Spinal cord (tissue), 10 donors: ENCODE results near the gene EHD4. TPM values are rescaled to one million over a fixed set of nuclear protein-coding genes. Genes with fewer than 3 reads are reported as not detected.

Experiments
- DNase-seq, 6 donors: peaks; one replicate each; pipeline versions ENCODE4 v3.0.0 to v3.0.0-alpha.2; 2013 to 2015; ENCODE audit warnings: low spot score in 6 of 6, low read depth in 4 of 6
- H3K27ac ChIP-seq: one replicate; pipeline ENCODE4 v1.5.1; 2013; ENCODE audit warnings: low read depth, low read length, control low read depth
- H3K27me3 ChIP-seq: one replicate; pipeline ENCODE4 v1.6.1; 2013; ENCODE audit warnings: low read length; ENCODE audit not compliant: control insufficient read depth, insufficient read depth
- H3K36me3 ChIP-seq: one replicate; pipeline ENCODE4 v1.6.1; 2013; ENCODE audit warnings: low read length; ENCODE audit not compliant: control insufficient read depth, insufficient read depth
- H3K4me1 ChIP-seq: one replicate; pipeline ENCODE4 v1.6.1; 2013; ENCODE audit warnings: low read length; ENCODE audit not compliant: control insufficient read depth, insufficient read depth
- H3K4me3 ChIP-seq: one replicate; pipeline ENCODE4 v1.5.1; 2013; ENCODE audit warnings: low read depth, low read length, control low read depth
- H3K9me3 ChIP-seq: one replicate; pipeline ENCODE4 v1.6.1; 2013; ENCODE audit warnings: low read length; ENCODE audit not compliant: control insufficient read depth, insufficient read depth
- WGBS: methylation state at CpG from one replicate; pipeline ENCODE4 v1.1.5; 2013; ENCODE audit warnings: missing lambda C conversion rate; ENCODE audit not compliant: insufficient coverage; 5-methylcytosine and 5-hydroxymethylcytosine counted together
- polyA plus RNA-seq, 2 donors: library from polyadenylated mRNA; unstranded; fragments of 120-200 nt; gene quantifications; one replicate each; pipeline ENCODE4 v1.2.1, GENCODE V29; 2013; ENCODE audit not compliant: insufficient read length in 2 of 2
- total RNA-seq, 2 donors: library from RNA; depleted of rRNA in 1 of 2; stranded (reverse); fragments of 120-200 nt in 1 of 2; fragments of >200 nt in 1 of 2; gene quantifications; one replicate each; pipeline versions ENCODE4 v1.2.3 to v1.2.4, GENCODE V29; 2013 to 2014
- donor health status: healthy.

The EHD4 gene
- total and polyA plus RNA-seq, 4 donors, result 6.8 to 12.3 (median 8.5) TPM

DNA sequence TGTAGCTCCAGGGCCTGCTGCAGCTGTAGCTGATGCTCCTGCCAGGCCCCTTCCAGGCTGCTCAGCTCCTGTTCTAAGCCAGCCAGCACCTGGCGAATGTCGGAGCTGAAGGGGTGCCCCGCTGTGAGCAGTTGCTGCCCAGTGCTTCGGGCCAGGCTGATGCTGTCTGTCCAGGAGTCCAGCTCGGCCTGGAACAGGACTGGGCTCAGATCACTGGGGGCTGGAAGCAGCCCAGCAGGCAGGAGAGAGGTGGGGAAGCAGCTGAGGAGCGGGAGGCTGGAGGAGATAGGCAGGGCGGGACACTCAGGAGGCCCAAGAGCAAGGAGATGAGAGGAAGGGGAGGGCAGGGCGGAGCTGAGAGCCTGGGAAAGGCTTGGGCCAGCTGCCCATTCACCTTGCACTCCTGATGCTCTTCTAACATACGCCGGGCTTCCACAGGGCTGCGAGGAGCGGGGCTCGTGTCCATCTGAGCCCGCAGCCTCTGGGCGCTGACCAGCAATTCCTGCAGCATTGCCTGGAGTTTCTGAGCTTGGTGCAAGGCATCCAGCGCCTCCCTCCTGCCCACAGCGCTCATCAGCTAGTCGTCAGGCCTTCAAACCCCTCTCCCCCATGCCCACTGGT lies 110.5 kb downstream of the EHD4 start:
- peaks cover 11% of the 10 kb centered on the region for H3K36me3 ChIP-seq
- H3K9me3 ChIP-seq, result no peaks in the 10 kb centered on the region
- no peak overlapping the region for H3K27ac ChIP-seq
- DNase-seq, result no peak
- WGBS, result 78% methylated on average over 17 of the region's 18 CpGs
- no peak overlapping the region for H3K4me3 ChIP-seq
- H3K27me3 ChIP-seq, result no peaks in the 10 kb centered on the region
- H3K4me1 ChIP-seq, result peaks cover 13% of the 10 kb centered on the region

DNA sequence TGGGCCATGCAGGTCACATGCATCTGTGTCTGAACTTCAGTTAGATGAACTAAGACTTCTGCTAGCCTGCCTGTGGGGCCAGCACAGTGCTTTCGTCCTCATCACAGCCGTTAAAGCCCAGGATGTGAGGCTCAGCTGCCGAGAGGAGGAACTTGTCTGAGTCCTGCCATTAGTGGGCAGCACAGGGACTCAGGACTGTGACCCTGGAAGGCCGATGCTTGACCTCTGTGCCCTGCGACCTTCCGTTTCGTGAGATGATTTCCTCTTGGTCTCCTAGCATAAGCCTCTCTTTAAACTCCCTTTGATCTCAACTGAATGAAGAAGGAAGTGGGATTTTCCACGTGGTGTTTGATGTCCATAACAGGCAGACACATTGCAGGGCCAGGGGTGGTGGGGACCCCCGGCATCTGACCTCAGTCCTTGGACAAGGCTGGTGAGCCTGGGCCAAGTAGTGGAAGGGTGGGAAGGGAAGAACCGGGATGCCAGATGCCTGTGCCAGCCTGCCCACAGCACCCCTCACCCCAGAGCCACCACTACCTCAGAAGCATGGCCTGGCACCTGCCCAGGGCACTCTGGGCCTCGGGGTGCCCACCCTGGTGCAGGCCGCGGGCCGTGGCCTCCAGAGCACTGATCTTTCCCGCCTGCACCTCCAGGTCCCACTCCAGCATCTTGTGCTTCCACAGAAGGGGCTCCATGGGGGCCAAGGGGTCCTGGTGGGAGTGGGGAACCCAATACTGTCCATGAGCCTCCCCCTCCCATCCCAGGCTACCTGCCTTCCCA lies 112.1 kb downstream of the EHD4 start:
- H3K9me3 ChIP-seq, result no peaks in the 10 kb centered on the region
- peaks cover 3% of the 10 kb centered on the region for H3K36me3 ChIP-seq
- no peak overlapping the region for H3K27ac ChIP-seq
- no peaks in the 10 kb centered on the region for H3K27me3 ChIP-seq
- DNase-seq, result no peak
- WGBS, result 72% methylated on average over 7 of the region's 15 CpGs
- no peak overlapping the region for H3K4me3 ChIP-seq
- peaks cover 13% of the 10 kb centered on the region for H3K4me1 ChIP-seq

- H3K4me3 ChIP-seq, result no peak overlapping the region
- peaks cover 3% of the 10 kb centered on the region for H3K36me3 ChIP-seq
- no peaks in the 10 kb centered on the region for H3K27me3 ChIP-seq
- no peaks in the 10 kb centered on the region for H3K9me3 ChIP-seq
- no peak for DNase-seq
- 86% methylated on average over 12 of the region's 15 CpGs for WGBS
- H3K4me1 ChIP-seq, result peaks cover 28% of the 10 kb centered on the region
- H3K27ac ChIP-seq, result no peak overlapping the region
Measured at GRCh38 chr15:41858756-41859155, 113.6 kb downstream of the EHD4 start.

- WGBS, result 77% methylated on average over 5 of the region's 9 CpGs
- Histone ChIP-seq H3K4me3 (no peak overlapping the region), H3K4me1 (peaks cover 42% of the 10 kb centered on the region), H3K27ac (no peak overlapping the region), H3K9me3 (no peaks in the 10 kb centered on the region), H3K36me3 (peaks cover 6% of the 10 kb centered on the region), H3K27me3 (no peaks in the 10 kb centered on the region)
- no peak for DNase-seq
Measured at GRCh38 chr15:41857316-41857715, 115.0 kb downstream of the EHD4 start.

GRCh38 chr15:41856716-41857115 lies 115.6 kb downstream of the EHD4 start:
- WGBS, result 93% methylated on average over 12 of the region's 12 CpGs
- H3K27ac ChIP-seq, result no peak overlapping the region
- no peaks in the 10 kb centered on the region for H3K27me3 ChIP-seq
- peaks cover 6% of the 10 kb centered on the region for H3K36me3 ChIP-seq
- no peak overlapping the region for H3K4me3 ChIP-seq
- no peak for DNase-seq
- peaks cover 40% of the 10 kb centered on the region for H3K4me1 ChIP-seq
- H3K9me3 ChIP-seq, result no peaks in the 10 kb centered on the region

DNA sequence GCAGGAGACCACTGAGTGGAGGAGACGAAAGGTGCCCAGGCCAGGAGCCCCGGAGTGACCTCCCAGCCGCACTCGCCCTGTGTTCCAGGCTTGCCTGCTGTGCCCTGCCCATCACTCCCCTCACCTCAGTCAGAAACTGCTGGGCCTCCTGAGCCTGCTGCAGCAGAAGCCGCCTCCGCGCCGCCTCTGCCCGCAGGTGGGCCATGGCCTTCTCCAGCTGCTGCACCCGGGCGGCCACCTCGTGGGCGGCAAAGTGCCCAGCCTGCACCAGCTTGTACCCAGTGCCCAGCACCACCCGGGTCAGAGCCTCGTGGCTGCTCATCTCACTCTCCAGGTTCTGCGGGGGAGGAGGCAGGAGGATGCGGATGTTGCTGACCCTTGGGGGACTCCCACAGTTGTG lies 116.1 kb downstream of the EHD4 start:
- peaks cover 39% of the 10 kb centered on the region for H3K4me1 ChIP-seq
- H3K36me3 ChIP-seq, result peaks cover 4% of the 10 kb centered on the region
- no peak overlapping the region for H3K4me3 ChIP-seq
- no peak overlapping the region for H3K27ac ChIP-seq
- no peaks in the 10 kb centered on the region for H3K9me3 ChIP-seq
- no peaks in the 10 kb centered on the region for H3K27me3 ChIP-seq
- 87% methylated on average over 17 of the region's 17 CpGs for WGBS
- DNase-seq, result no peak

DNA sequence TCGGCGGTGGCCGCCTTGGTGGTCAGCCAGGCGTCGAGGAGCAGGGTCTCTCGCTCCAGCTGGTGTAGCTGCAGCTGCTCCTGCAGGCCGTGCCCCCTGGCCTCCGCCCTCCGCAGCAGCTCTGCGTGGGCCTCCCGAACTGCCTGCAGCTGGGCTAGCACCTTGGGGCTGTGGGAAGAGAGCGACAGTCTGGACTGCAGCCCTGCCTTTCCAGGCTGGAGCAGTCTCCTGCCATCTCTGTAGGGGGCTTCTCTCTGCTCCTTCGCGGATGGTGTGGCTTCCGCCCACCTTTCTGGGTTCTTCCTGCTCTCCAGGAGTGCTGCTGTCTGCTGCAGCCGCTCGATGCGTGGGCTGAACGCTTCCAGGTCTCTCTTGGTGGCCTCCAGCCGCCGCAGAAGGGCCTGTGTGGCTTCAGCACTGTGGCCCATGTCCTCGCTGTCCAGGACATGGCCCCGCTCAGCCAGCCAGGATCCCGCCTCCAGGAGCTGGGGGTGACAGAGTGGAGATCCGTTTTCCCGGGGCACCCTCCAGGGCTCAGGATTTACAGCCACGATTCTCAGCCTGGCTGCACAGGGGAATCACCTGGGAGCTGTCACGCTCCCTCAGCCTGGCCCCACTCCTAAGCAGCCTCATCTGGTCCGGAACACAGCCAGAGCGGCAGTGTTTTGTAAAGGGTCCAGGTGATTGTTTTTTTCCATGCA lies 116.9 kb downstream of the EHD4 start:
- Histone ChIP-seq H3K27me3 (no peaks in the 10 kb centered on the region), H3K27ac (no peak overlapping the region), H3K9me3 (no peaks in the 10 kb centered on the region), H3K36me3 (peaks cover 9% of the 10 kb centered on the region), H3K4me1 (peaks cover 43% of the 10 kb centered on the region), H3K4me3 (no peak overlapping the region)
- peak in 1 of 6 donors; percentile 48 for DNase-seq
- WGBS, result 48% methylated on average over 27 of the region's 30 CpGs

DNA sequence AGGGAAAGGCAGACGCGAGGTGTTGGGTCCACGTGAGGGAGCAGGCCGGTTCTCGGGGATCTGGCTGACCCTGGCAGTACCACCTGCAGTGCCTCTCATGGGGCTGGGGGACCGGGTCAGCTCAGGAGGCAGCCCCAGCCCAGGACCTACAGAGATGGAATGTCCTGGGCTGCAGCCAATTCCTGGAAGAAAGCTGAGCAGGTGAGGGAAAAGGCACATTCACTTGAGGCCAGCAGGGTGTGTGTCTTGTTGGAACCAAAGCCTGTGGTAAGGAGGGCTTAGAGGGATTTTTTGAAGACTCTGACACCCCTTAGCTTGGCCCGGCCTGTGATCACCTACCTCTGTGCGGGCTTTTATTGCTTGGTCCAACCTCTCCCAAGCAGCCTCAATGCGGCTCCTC lies 117.9 kb downstream of the EHD4 start:
- no peak overlapping the region for H3K4me3 ChIP-seq
- 95% methylated on average over 9 of the region's 9 CpGs for WGBS

GRCh38 chr15:41853831-41854230 lies 118.5 kb downstream of the EHD4 start:
- Histone ChIP-seq H3K27me3 (no peaks in the 10 kb centered on the region), H3K4me1 (peaks cover 43% of the 10 kb centered on the region), H3K36me3 (peaks cover 20% of the 10 kb centered on the region), H3K27ac (no peak overlapping the region), H3K4me3 (no peak overlapping the region), H3K9me3 (no peaks in the 10 kb centered on the region)
- DNase-seq, result peak in 1 of 6 donors; percentile 29
- WGBS, result 63% methylated on average over 5 of the region's 10 CpGs

More for the DNA sequence above, 117.9 kb downstream of the EHD4 start:
- no peak for DNase-seq
- peaks cover 43% of the 10 kb centered on the region for H3K4me1 ChIP-seq
- no peaks in the 10 kb centered on the region for H3K27me3 ChIP-seq
- no peaks in the 10 kb centered on the region for H3K9me3 ChIP-seq
- H3K27ac ChIP-seq, result no peak overlapping the region
- H3K36me3 ChIP-seq, result peaks cover 14% of the 10 kb centered on the region
